ENCODE data around the gene CDKAL1. TPM values are rescaled to one million over a fixed set of nuclear protein-coding genes. Genes with fewer than 3 reads are reported as not detected.

CDKAL1 gene
- total RNA-seq, 1 donor from 2014 or later: 11.9 TPM

- Histone ChIP-seq H3K27ac (no peak overlapping the region), H3K36me3 (no peaks in the 10 kb centered on the region), H3K4me3 (peak overlapping the region in 1 of 2 donors; percentile 12), H3K27me3 (no peaks in the 10 kb centered on the region), H3K9me3 (no peaks in the 10 kb centered on the region), H3K4me1 (peaks cover 3 to 20% of the 10 kb centered on the region in 2 donors)
- no peak for TF ChIP-seq CTCF (IDR thresholded peaks at IDR 0.05)
- no peak for DNase-seq (ENCODE audit: low spot score in 2 of 2)
- intact Hi-C loops (cut with DNase I): no loop called here
These were observed 598.9 kb downstream of the CDKAL1 start for GRCh38 chr6:21132856-21133838.

GRCh38 chr6:21133901-21134300 is 599.6 kb downstream of the CDKAL1 start:
- H3K4me3 ChIP-seq: no peak overlapping the region
- no peaks in the 10 kb centered on the region for H3K36me3 ChIP-seq
- H3K9me3 ChIP-seq: no peaks in the 10 kb centered on the region
- peaks cover 3 to 20% of the 10 kb centered on the region in 2 donors for H3K4me1 ChIP-seq
- H3K27me3 ChIP-seq: no peaks in the 10 kb centered on the region
- no peak overlapping the region for H3K27ac ChIP-seq
- DNase-seq (ENCODE audit: low spot score in 2 of 2): no peak
- TF ChIP-seq CTCF (IDR thresholded peaks at IDR 0.05): no peak
- intact Hi-C loops (cut with DNase I): no loop called here

GRCh38 chr6:21134356-21134755 is 600.1 kb downstream of the CDKAL1 start:
- intact Hi-C loops (cut with DNase I): no loop called here
- Histone ChIP-seq H3K27me3 (no peaks in the 10 kb centered on the region), H3K27ac (no peak overlapping the region), H3K36me3 (no peaks in the 10 kb centered on the region), H3K4me1 (peaks cover 3 to 20% of the 10 kb centered on the region in 2 donors), H3K4me3 (no peak overlapping the region), H3K9me3 (no peaks in the 10 kb centered on the region)
- no peak for TF ChIP-seq CTCF (IDR thresholded peaks at IDR 0.05)
- no peak for DNase-seq (ENCODE audit: low spot score in 2 of 2)

- no peaks in the 10 kb centered on the region for H3K36me3 ChIP-seq
- no peaks in the 10 kb centered on the region for H3K27me3 ChIP-seq
- H3K4me3 ChIP-seq: no peak overlapping the region
- TF ChIP-seq CTCF (IDR thresholded peaks at IDR 0.05): no peak
- no peak for DNase-seq (ENCODE audit: low spot score in 2 of 2)
- peaks cover 3 to 20% of the 10 kb centered on the region in 2 donors for H3K4me1 ChIP-seq
- intact Hi-C loops (cut with DNase I): no loop called here
- no peak overlapping the region for H3K27ac ChIP-seq
- H3K9me3 ChIP-seq: no peaks in the 10 kb centered on the region
These were observed 601.3 kb downstream of the CDKAL1 start for GRCh38 chr6:21135484-21136013.

- intact Hi-C loops (cut with DNase I): no loop called here
- TF ChIP-seq CTCF (IDR thresholded peaks at IDR 0.05): no peak
- Histone ChIP-seq H3K27ac (no peak overlapping the region), H3K4me1 (peaks cover 1 to 12% of the 10 kb centered on the region in 2 donors), H3K36me3 (no peaks in the 10 kb centered on the region), H3K27me3 (no peaks in the 10 kb centered on the region), H3K4me3 (no peak overlapping the region), H3K9me3 (no peaks in the 10 kb centered on the region)
- no peak for DNase-seq (ENCODE audit: low spot score in 2 of 2)
These were observed 603.6 kb downstream of the CDKAL1 start for GRCh38 chr6:21137700-21138335.

All from ascending aorta (tissue), 2 donors.